Natural killer cell (primary cell): ENCODE measurements around the gene MYH7. TPM values are rescaled to one million over a fixed set of nuclear protein-coding genes. Genes with fewer than 3 reads are reported as not detected.

Experiments
- ATAC-seq, 3 donors: fragments of 150-1000 bp in 2 of 3; fragments of 200-7000 bp in 1 of 3; cut with Tn5 transposase; 1 replicate in 1 of 3; 2 replicates in 2 of 3; pipeline ENCODE4 v1.10.0; 2021; ENCODE audit warnings: mild to moderate bottlenecking in 2 of 3, moderate library complexity in 2 of 3
- DNase-seq, 2 donors: peaks; one replicate each; pipeline versions ENCODE4 v3.0.0 to v3.0.0-alpha.2; 2013 to 2021; ENCODE audit warnings: mixed read lengths in 1 of 2
- H3K27ac ChIP-seq: one replicate; pipeline ENCODE4 v1.5.1; 2013; ENCODE audit warnings: mild to moderate bottlenecking, low read length
- H3K27me3 ChIP-seq: one replicate; pipeline ENCODE4 v1.6.1; 2013; ENCODE audit warnings: low read length; ENCODE audit not compliant: control insufficient read depth, insufficient read depth
- H3K36me3 ChIP-seq: one replicate; pipeline ENCODE4 v1.6.1; 2013; ENCODE audit warnings: low read length; ENCODE audit not compliant: control insufficient read depth, insufficient read depth
- H3K4me1 ChIP-seq: one replicate; pipeline ENCODE4 v1.6.1; 2013; ENCODE audit warnings: low read length; ENCODE audit not compliant: control insufficient read depth, insufficient read depth
- H3K4me3 ChIP-seq: one replicate; pipeline ENCODE4 v1.5.1; 2013; ENCODE audit warnings: low read length
- H3K9me3 ChIP-seq: one replicate; pipeline ENCODE4 v1.6.1; 2013; ENCODE audit warnings: low read length; ENCODE audit not compliant: control insufficient read depth, insufficient read depth
- H3K27ac Mint-ChIP-seq, 2 donors: one replicate each; pipeline ENCODE4 v1.8.0; 2022; ENCODE audit warnings: mild to moderate bottlenecking in 2 of 2, mixed read lengths in 2 of 2, moderate library complexity in 1 of 2
- H3K27me3 Mint-ChIP-seq, 2 donors: one replicate each; pipeline ENCODE4 v1.8.0; 2022; ENCODE audit warnings: low read depth in 2 of 2, mixed read lengths in 2 of 2
- H3K36me3 Mint-ChIP-seq: one replicate; pipeline ENCODE4 v1.8.0; 2022; ENCODE audit warnings: mixed read lengths
- H3K4me1 Mint-ChIP-seq, 2 donors: one replicate each; pipeline ENCODE4 v1.8.0; 2022; ENCODE audit warnings: mixed read lengths in 2 of 2
- H3K4me3 Mint-ChIP-seq: one replicate; pipeline ENCODE4 v1.8.0; 2022; ENCODE audit warnings: mild to moderate bottlenecking, moderate library complexity, mixed read lengths
- H3K9me3 Mint-ChIP-seq, 2 donors: one replicate each; pipeline ENCODE4 v1.8.0; 2022; ENCODE audit warnings: mixed read lengths in 2 of 2
- CTCF ChIP-seq: fragments of 200-600 bp; IDR thresholded peaks from one replicate; pipeline ENCODE4 v1.8.0; 2022; ENCODE audit warnings: antibody characterized with exemption
- WGBS: methylation state at CpG from one replicate; pipeline ENCODE4 v1.1.7; 2013; ENCODE audit warnings: missing lambda C conversion rate; ENCODE audit not compliant: insufficient coverage; 5-methylcytosine and 5-hydroxymethylcytosine counted together
- intact Hi-C: fragments of 100-400 bp; cut with micrococcal nuclease; formaldehyde crosslinking; loops from one replicate; pipeline ENCODE4 v1.14.2; 2022
- total RNA-seq, 4 donors: library from RNA; stranded (reverse); fragments of 120-200 nt in 1 of 4; gene quantifications; one replicate each; pipeline versions ENCODE4 v1.2.3 to v1.2.4, GENCODE V29; 2013 to 2022

MYH7 gene
- total RNA-seq, 3 donors from 2014 or later (not counting 1 experiment from before 2014, with no cell fraction given) = not detected

- intact Hi-C loops = no loop called here
- H3K9me3 Mint-ChIP-seq = no peaks in the 10 kb centered on the region
- DNase-seq (no peak), ATAC-seq (no peak)
- Histone ChIP-seq H3K9me3 (no peaks in the 10 kb centered on the region), H3K27me3 (no peaks in the 10 kb centered on the region), H3K4me3 (no peak overlapping the region), H3K27ac (no peak overlapping the region), H3K36me3 (no peaks in the 10 kb centered on the region), H3K4me1 (no peaks in the 10 kb centered on the region)
- TF ChIP-seq CTCF = no peak
- H3K4me1 Mint-ChIP-seq = peaks cover 0 to 6% of the 10 kb centered on the region in 2 donors
- H3K27ac Mint-ChIP-seq = no peak overlapping the region
- no peaks in the 10 kb centered on the region for H3K36me3 Mint-ChIP-seq
- WGBS = 87% methylated on average over 15 of the region's 15 CpGs
- no peak overlapping the region for H3K4me3 Mint-ChIP-seq
- H3K27me3 Mint-ChIP-seq = peaks cover 0 to 5% of the 10 kb centered on the region in 2 donors
Measured at GRCh38 chr14:23436327-23437132, 1.1 kb upstream of the MYH7 start.

- no peak for ATAC-seq
- Histone ChIP-seq H3K4me3 (no peak overlapping the region), H3K36me3 (no peaks in the 10 kb centered on the region), H3K4me1 (no peaks in the 10 kb centered on the region), H3K27ac (no peak overlapping the region), H3K27me3 (no peaks in the 10 kb centered on the region), H3K9me3 (no peaks in the 10 kb centered on the region)
- Mint-ChIP-seq H3K4me3 (no peak overlapping the region), H3K27me3 (peaks cover 5 to 8% of the 10 kb centered on the region in 2 donors), H3K4me1 (peaks cover 0 to 6% of the 10 kb centered on the region in 2 donors), H3K9me3 (no peaks in the 10 kb centered on the region), H3K36me3 (no peaks in the 10 kb centered on the region), H3K27ac (no peak overlapping the region)
- intact Hi-C loops = no loop called here
- 87% methylated on average over 8 of the region's 8 CpGs for WGBS
- DNase-seq = peak in 1 of 2 donors; percentile 5
- no peak for TF ChIP-seq CTCF
Measured at GRCh38 chr14:23434488-23435222, 805 bp downstream of the MYH7 start.

- ATAC-seq = no peak
- intact Hi-C loops = no loop called here
- Mint-ChIP-seq H3K27me3 (peaks cover 5 to 8% of the 10 kb centered on the region in 2 donors), H3K36me3 (no peaks in the 10 kb centered on the region), H3K9me3 (no peaks in the 10 kb centered on the region), H3K4me3 (no peak overlapping the region), H3K4me1 (peaks cover 0 to 6% of the 10 kb centered on the region in 2 donors), H3K27ac (no peak overlapping the region)
- Histone ChIP-seq H3K4me1 (no peaks in the 10 kb centered on the region), H3K9me3 (no peaks in the 10 kb centered on the region), H3K36me3 (no peaks in the 10 kb centered on the region), H3K27me3 (no peaks in the 10 kb centered on the region), H3K4me3 (no peak overlapping the region), H3K27ac (no peak overlapping the region)
- WGBS = 82% methylated on average over 10 of the region's 10 CpGs
- DNase-seq = no peak
- no peak for TF ChIP-seq CTCF
Measured at GRCh38 chr14:23433457-23433856, 2.0 kb downstream of the MYH7 start.
